ENCODE data around the gene IRF2BPL. TPM values are rescaled to one million over a fixed set of nuclear protein-coding genes. Genes with fewer than 3 reads are reported as not detected.
A peak's percentile ranks its signal among the peaks of the same experiment; 100 is the strongest.
"Not testable (repeated sequence)": the region's sequence is repeated elsewhere in the genome, so short reads cannot be mapped to it uniquely, and the experiment has no call there.

IRF2BPL gene
- total RNA-seq, 1 experiment from 2014 or later, result 8.7 TPM

DNA sequence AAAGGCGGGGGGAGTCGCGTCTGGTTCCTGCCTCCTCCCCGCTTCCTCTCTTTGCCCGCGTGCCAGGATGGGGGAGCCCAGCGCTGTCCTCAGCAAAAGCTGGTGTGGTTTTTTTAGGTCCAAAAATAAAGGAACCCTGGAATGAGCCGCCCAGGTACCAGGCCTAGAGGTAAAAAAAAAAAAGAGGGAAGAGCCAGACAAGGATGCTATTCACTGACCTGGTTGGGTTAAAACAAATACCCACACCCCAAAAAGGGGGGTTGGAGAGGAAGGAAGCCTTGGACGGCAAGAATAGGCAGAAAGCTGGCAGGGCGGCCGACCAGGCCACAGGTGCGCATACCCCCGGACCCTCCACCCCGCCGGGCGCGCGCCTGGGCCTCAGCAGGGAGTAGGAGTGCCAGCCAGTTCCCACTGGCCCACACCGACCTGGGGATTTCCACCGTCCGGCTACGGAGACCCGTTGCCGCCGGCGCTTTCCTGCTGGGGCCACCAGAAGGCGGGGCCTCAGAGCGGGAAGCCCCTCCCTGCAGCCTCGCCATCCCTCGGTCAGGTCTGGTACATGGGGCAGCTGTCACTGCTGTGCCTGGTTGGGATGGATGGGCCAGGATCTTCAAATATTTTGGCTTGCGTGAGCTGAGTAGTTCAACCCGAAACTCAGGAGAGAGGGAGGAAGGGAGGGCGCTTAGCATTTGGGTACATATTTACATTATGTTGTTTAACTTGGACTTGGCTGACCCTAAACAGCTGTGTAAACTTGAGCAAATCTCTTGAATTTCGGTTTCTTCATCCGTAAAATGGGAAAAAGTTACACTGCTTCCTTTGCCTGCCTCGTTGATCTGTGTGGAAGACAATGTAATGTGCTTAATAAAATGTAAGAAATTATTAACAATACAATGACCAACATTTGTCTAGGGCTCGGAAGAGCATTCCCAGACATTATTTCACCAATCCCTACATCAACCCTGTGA lies 5.4 kb upstream of the IRF2BPL start:
- DNase-seq (ENCODE audit: low spot score), result peak; percentile 91

DNA sequence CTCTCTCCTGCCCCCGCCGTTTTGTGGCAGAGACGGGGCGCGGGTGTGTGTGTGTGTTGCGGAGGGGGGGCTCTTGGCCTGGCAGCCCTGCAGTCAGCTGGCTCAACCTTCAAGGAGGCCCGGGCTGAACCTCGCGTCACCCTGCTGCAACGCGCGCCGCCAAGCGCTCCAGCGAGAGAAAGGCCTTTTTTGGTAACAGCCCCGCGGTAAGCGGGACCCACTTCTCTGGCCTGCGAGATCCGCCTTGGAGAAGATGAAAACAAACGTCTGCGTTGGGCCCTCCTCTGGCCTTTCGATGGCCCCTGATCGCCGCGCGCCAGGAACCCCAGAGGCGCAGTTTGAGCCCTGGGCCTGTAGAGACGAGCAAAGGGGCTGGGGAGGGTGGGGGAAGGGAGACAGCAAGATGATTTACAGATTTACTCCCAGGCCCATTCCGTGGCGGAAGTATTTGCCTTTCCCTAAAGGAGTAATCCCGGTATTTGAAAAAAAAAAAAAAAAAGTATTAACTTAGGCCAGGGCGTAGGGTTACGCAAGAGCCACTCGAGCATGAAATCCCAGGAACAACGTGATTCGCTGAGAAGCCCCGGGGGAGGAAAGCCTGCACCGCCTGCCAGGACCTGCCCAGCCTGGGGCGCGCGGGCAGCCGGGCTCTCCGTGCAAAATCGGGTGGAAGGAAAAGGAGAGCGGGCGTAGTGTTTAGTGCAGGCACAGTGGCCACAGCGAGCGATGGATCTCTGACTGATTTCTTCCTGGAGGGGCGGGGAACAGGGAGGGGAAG lies 4.5 kb upstream of the IRF2BPL start:
- peak; percentile 98 for DNase-seq (ENCODE audit: low spot score)

DNA sequence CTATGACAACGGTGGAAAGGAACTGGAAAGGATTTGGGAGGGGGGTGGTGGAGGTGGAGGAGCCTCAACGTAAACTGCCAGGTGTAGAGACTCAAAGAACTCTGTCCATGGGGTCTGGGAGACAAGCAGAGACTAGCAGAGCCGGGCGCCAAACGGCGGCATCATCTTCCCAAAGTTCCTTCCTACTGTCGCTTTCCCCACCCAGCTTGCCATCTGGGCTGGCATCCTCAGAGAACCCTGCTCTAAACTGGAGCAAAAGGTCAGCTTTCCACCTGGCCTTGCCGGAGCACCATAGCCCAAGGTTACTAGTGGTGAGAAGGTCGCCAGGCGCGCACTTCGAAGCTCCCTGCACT lies 4.0 kb upstream of the IRF2BPL start:
- no peak for DNase-seq (ENCODE audit: low spot score)

DNA sequence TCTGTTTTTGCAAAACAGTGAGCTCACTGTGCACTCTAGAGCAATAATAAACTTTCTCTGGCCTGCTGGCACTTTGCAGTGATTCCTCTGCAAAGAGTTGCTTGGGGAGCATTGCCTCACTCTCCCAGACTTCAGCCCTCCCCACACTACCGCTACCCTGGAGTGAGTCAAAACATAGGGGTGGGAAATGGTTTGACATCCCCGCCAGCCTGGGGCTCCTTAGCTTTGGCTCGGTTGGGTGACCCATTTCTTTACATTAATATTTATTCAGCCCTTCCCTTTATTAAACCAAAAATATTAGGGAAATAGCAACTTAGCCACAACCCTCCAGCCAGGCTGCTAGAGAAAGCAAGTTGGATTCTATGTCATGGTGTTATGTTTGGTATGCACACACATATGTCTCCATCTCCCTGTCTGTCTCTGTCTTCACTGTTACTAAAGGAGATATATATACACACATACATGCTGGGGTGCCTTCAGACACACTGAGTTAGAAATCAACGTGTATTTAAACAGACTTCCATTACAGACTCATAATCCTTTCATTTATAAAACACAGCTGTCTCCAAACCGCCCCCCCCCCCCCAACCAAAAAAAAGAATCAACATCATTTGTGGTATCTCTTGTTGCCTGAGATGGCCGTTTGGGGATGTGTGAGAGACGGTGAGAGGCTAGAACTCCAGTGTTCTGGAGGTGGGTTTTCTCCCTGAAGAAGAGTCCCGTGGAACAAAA lies 3.4 kb upstream of the IRF2BPL start:
- peak; percentile 24 for DNase-seq (ENCODE audit: low spot score)

DNA sequence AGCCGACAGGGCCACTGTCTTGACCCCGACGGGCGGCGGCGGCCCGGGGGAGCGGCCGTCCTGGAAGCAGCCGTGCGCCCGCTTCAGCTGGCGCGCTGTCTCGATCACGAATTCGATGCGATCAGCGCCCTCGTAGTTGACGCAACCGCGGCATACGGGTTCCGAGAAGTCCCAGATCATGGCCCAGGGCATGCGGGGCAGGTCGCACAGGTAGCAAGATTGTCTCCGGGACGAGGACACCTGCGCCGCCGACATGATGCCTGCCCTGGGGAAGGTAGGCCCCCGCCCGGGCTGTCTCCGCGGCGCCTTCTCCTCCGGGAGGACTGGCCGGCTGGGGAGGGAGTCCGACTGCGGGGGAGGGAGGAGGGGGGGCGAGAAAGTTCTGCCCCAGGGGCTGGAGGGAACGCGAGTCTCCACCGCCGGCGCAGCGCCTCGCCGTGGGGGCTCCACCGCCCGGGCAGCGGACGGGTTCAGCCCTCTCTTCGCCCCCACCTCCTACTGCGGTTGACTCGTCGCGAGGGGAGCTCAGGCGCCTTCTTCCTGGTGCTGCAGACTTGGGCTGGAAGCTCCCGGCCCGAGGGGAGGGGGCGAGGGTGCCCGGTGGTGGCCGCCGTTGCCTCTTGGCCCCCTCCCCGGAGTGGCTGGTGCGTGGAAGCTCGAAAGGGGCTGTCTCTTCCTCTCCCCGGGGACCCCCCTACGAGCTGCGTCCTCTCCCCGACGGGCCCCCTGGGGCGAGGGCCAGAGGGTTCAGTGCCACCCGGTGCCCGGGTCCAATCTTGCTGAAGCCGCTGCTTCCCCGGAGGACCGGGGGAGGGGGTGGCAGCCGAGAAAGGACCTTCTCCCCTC lies 747 bp downstream of the IRF2BPL start:
- peak; percentile 68 for DNase-seq (ENCODE audit: low spot score)

DNA sequence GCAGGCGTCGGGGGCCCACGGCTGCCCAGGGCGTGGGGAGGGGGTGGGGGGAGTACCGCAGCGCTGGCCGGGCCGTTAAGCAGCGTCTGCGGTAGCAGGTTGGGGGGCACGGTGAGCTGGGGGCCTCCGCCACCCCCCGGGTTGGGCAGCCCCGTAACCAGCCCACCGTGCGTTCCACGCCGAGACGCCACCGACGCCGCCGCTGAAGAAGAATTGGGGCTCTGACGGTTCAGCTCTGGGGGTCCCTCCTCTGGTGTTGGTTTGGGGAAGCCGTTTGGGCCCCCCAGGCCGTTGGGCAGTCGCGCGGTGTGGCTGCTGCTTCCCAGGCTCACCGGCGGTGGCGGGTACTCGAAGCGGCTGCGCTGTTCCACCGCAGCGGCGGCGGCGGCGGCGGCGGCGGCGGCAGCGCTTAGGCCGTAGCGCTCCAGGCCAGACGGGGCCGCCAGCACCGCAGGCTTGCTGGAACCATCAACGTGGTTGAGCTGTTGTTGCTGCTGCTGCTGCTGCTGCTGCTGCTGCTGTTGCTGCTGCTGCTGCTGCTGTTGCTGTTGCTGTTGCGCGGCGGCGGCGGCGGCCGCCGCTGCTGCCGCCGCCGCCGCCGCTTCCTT lies 1.5 kb downstream of the IRF2BPL start:
- DNase-seq (ENCODE audit: low spot score), result no peak

DNA sequence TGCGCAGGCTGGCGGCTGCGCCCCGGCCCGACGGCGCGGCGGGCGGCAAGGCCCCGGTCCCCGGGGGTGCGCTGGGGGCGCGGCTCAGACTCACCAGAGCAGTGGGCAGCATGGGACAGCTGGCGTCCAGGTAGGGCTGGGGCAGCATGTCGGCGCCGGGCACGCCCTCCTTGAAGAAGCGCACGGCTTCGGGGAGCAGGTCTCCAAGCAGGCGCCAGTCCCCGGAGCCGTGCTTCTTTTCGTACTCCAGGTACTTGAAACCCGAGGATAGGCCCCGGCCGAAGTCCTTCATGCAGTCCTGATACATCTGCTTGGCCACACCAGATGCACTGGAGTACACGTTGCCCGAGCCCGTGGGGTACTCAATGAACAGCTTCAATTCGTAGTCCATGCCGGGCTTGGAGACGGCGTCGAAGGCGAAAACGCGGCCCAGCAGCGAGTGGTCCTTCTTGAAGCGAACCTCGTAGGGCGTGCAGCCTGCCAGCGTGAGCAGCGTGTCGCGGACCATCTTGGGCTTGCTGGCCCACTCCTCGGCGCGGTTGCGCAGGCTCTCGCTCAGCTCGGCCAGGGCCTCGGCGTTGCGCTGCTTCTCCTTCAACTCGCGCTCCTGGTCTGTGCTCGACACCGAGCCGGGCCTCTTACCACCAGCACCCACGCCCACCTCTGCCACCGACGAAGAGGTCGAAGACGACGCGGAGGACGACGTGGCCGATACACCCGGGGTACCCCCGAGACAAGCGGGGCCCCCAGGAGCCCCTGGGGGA lies 2.2 kb downstream of the IRF2BPL start:
- DNase-seq (ENCODE audit: low spot score), result peak; percentile 27

DNA sequence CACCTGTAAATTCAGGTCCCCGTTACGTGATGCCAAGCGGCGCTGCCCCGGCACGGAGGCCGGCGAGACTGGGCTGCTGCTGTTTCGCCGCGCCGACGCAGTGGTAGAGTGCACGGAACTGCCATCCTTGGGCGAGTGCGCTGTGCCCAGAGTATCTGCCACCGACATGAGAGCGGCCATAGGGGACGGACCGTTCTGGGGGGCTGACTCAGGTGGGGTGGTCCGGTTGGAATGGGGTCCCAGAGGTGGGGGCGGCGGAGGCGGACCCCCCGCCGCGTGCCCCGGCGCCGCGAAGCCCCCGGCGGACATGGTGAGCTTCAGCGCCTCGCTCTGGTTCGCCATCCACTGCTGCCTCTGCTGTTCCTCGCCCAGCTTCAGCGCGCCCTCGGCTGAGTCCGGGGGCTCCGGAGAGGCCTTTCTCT lies 2.8 kb downstream of the IRF2BPL start:
- peak; percentile 12 for DNase-seq (ENCODE audit: low spot score)

DNA sequence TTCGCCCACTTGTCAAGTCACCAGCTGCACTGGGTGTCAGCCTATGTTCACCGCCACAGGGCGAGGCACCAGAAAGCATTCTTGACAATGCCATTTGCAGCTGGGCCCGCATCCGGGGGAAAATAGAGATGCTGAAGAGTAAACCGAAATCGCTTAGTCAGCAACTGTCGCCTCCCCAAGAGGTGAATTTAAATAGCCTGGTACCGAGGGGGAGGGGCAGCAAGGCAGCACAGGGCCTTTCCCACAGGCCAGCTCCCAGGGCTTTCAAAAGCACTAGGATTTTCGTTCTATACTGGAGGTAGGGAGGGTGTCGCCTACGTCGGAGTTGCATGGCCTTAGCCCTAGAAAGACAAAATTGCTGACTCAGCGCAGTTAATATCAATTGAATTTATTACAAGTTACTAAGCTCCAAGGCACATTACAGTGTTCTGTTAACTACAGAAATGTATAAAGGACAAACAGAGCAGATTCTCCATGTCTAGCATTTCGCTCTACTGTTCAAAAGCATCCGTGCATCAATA lies 4.3 kb downstream of the IRF2BPL start:
- peak; percentile 57 for DNase-seq (ENCODE audit: low spot score)

DNA sequence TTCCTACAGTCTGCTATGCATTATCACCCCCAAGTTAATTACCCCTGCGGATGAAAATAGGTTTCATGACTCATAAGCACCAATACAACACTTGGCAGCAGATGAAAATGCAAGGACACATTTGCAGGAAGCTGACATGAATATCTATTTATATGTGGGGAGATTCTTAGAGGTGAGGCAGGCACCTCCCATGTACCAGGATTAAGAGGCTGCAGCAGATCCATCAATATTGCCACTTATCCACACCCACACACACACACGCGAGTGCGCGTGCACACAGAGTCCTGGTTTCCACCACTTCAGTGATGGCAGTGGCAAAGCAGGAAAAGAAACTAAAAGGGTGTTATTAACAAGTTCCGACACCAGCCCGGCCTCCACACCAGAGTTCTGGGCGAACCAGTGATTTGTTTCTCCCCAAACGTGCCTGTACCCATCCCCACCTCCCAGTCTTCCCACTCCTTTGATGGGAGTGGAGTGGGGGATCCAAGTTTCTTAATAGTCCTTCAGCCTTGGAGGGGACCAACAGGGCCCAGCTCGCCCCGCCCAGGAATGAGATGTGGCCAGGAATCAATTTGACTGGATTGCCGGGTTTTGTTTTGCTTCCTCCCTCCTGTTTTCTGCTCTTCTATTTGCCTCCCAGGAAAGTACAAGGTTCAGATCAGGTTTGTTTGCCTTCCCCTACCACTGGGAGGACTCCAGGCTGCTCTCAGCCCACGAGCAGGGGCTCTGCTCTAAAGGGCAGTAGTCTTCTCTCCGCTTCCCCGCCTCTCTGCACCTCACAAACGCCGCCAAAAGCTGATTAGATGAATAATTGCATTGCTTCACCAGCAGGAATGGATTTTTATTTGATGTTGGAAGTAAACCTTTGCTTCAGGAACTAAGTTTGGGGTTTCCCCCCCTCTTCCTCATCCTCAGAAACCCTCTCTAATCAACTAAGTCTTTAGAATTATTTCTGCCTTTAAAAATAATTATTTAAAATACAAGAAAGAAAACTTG lies 5.2 kb downstream of the IRF2BPL start:
- no peak for DNase-seq (ENCODE audit: low spot score)

DNA sequence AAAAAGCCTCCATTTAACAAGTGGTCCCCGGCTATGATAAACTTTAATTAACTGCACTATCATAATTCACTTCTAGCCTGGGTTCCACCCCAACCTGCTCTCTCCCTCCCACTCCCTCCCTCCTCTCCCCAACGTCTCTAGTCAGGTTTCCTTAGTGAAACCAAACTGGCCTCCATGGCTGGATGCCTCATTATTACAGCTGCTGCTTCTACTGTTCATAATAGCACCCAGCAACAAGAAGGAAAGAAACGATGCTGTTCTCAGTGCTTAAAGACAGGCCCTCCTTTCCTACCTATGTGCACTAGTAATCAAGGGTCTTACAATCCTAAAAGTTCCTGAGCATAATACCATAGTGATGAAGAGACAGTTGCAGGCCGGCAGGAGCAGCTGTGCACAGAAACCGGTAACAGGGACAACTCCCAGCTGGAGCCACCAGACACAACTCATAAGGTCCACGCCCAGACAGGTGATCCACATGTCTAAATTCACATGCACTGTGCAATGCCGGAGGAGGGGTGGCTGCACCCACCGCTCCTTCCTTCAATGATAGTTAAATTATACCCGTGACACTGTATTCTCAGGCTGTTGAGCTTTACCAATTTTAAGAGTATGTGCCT lies 6.2 kb downstream of the IRF2BPL start:
- no peak for DNase-seq (ENCODE audit: low spot score)

DNA sequence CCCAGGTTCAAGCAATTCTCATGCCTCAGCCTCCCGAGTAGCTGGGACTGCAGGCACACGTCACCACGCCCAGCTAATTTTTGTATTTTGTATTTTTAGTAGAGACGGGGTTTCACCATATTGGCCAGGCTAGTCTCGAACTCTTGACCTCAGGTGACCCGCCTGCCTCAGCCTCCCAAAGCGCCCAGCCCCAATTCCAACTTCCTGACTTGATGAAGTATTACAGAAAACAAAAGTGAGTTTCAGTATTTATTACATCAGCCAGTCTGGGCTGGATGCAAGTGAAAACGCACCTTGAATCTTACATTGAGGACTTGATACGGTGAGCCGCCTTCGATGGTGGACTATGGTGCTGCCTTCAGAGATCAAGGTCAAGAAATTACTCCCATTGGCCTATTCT lies 7.1 kb downstream of the IRF2BPL start:
- not testable (repeated sequence) for DNase-seq (ENCODE audit: low spot score)

DNA sequence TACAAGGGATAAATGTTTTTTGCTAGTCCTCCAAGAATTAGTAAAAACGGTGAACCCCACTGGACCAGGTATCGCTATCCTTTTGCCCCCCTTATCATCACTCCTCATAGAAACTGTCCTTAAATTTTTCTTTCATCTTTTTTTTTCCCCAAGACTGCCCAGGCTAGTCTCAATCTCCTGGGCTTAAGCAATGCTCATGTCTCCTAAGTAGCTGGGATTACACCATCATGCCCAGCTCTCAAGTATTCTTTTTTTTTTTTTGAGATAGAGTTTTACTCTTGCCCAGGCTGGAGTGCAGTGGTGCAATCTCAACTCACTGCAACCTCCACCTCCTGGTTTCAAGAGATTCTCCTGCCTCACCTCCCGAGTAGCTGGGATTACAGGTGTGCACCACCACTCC lies 9.7 kb downstream of the IRF2BPL start:
- DNase-seq (ENCODE audit: low spot score), result no peak

DNA sequence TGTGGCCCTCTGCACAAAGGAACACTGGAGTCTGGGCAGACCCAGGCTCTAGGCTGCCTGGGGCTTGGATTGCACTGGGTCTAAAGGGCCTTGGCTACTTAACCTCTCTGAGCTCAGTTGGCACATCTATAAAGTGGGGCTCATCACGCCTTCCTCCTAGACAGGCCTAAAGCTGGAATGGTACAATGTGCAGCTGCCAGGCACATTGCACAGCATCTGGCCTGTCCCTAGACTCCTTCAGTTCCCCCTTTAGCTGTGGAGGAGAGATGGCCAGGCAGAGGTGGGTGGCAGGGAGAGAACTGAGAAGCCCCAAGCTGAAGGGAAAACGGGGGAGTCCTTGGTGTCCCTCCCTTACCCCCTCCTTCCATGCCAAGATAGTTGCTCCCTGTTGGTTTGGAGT lies 10.8 kb downstream of the IRF2BPL start:
- DNase-seq (ENCODE audit: low spot score), result no peak

DNA sequence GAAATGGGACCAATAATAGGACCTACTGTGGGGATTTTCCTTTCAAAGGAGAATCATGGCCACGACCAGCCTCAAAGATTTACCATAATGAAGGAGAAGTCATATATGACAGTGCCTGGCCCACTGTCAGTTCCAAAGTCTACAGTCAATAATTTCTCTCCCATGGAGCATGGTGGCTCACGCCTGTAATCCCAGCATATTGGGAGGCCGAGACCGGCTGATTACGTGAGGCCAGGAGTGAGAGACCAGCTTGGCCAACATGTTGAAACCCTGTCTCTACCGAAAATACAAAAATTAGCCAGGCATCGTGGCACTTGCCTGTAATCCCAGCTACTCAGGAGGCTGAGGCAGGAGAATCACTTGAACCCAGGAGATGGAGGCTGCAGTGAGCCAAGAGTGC lies 13.8 kb downstream of the IRF2BPL start:
- no peak for DNase-seq (ENCODE audit: low spot score)

DNA sequence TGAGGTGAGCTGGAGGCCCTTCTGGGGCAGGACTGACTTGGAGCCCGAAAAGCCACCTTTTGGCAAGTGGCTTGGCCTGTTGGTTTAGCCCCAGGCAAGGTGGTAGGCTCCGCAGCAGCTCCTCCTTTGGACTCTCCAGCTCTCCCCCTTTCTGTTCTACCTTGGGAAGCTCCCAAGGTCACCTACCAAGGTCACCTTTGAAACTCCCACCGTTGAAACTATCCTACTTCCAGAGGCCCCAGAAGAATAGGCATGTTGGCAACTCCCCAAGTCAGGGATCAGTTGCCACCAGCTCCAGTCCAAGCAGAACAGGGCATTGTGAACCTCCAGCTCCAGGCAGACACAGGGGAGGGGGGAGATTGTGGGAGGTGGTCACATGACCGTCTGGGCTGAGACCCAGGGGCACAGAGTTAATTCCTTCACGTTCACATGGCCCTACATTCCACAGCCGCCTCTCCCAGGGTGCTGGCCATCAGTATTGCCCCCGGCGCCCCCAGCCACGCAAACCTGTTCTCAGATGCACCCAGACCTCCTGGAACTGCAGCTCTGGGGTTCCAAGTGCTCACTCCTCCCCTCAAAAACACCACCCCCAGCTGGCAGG lies 14.4 kb downstream of the IRF2BPL start:
- DNase-seq (ENCODE audit: low spot score), result no peak

DNA sequence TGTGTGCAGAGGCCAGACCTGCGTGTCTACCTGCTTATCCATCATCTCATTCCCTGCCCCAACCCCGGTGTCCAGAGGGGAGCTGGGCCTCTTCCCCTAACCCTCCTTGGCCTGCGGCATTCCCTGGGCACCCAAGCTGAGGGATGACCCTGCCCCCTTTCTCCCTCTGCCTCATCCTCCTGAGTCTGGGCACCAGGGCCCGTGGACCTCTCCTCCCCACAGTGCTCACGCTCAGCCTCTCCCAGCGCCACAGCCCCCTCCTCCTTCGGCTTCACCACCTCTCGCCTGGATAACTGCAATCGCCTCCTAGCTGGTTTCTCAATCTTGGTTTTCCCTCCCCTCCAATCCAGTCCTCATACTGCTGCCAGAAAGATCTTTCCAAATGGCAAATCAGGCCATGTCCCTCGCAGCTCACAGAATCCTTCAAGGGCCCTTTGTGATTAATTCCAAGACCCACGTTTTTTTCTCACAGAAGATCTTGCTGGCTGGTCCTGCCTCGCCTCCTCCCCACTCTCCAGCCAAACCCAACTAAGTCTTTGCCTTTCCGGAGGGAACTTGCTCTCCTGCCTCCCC lies 16.2 kb downstream of the IRF2BPL start:
- no peak for DNase-seq (ENCODE audit: low spot score)

All from H4 (cell line).